ENCODE measurements around the gene RAB7B.

Gene RAB7B

DNA sequence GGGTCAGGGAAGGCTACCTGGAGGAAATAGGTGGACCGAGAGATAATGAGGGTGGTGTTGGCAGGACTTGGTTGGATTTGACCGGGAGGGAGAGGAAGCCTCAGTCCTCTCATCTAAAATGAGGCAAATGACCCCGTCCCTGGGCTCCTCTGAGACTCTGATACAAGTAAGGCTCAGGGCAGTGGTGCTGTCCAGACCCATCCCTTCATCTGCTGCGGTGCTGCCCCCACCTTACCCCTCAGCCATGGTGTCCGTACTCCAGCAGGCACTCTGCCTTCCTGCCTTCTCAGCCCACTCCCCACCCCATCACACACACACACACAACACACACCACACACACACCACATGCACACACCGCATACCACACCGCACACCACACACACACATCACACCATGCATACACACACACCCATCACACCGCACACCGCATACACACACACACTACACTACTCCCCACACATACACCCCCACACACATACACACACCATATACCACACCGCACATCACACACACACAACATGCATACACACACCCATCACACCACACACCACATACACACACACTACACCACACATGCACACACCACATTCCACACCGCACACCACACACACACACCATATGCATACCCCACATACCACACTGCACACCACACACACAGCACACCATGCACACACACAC lies 30.6 kb downstream of the RAB7B start:
- DNase-seq: no peak

DNA sequence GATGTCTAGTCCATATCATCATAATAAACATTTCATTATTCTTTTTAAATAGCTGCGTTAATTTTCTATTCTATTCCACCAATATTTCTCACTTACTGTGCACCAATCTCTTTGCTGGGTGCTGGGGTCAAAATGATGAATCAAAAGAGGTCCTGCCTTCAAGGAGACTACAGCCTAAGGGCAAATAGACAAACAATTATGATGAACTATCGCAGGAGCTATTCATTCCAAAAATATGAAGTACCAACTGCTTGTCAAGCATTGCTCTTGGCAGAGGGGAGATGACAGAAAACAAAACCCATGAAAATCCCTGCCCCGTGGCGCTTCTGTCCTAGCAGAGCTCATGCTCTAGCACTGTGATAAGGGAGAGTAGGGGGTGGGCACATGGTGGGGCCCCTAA lies 31.1 kb downstream of the RAB7B start:
- DNase-seq: no peak

DNA sequence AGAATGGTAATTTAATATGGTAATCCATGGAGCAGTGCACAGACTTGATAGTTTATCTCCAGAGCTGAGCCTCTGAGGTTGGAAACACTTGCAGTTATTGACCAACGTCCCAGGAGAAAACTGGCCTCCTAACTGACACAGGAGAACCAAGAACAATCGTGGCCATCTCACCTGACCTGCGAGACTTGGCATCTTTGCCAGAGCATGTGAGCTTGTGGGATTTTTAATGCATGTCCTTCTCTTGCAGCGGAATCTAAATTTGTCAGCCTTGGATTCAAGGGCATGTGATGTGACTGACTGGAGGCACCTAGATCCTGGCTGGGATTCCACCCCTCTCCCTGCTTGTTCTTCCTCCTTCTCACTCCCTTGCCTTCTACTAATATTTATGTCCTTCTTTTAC lies 32.1 kb downstream of the RAB7B start:
- DNase-seq: no peak

DNA sequence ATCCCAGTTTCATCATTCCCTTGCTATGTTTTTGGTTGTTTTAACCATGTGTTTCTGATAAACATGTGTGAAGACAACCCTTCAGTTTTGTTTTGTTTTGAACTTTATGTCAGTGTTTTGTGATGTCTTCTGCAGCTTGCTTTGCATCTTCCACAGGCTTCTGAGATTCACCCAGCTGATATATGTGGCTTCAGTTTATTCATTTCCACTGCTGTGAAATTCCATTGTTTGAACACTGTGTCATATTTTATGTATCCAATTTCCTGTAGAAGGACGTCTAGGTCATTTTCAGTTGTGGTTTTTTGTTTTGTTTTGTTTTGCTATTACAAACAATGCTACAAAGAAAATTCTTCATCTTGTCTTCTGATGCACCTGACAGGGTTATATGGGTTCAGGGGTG lies 32.7 kb downstream of the RAB7B start:
- DNase-seq: no peak

DNA sequence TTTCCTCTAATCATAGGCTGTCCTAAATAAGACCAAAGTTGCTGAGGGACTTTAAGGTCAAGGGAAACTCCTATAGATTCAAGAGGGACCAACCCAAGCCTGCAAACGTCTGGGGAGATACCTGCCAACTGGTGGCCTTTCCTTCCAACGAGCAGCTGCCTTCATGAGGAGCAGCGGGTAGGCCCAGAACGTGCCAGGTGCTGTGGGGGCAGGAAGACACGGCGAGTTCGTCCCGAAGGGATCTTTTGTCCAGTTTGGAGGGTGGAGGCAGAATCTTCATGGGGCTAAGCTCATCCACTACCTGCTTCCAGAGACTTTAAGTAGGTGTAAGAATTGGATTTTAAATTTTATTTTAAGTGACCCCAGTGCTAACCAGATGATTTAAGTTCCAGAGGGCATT lies 34.0 kb downstream of the RAB7B start:
- DNase-seq: no peak

DNA sequence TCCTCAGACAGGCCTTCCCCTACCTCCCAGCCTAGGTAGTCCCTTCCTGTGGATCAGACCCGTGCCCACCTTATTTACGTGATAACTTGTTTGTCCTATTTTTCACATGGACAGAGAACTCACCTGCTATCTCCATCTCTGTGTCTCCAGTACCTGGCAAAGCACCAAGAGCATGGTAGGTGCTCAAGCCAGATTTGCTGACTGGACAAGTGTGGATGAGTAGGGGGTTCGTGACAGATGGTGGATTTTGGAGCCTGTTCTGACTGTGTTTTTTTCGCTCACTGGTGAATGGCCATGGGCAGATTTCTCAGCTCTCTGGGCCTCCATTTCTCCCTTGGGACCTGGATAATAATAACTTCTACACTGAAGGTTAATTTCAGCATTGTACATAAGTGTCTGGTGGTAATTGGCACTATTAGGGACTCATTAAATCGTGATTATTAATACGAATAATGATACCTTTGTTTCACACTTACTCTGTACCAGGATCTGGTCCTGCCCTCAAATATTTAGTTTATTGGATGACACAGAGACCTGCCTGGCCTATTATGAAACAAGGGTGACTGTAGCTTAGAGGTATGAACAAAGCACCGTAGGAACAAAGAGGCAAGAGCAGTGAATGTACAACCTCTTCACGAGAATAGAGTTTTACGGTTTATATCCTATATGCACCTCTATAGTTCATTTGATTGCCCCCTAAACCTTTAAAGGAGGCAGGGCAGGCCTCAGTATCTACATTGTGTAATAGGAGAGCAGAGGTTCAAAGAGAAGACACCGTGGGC lies 35.5 kb downstream of the RAB7B start:
- DNase-seq: no peak

DNA sequence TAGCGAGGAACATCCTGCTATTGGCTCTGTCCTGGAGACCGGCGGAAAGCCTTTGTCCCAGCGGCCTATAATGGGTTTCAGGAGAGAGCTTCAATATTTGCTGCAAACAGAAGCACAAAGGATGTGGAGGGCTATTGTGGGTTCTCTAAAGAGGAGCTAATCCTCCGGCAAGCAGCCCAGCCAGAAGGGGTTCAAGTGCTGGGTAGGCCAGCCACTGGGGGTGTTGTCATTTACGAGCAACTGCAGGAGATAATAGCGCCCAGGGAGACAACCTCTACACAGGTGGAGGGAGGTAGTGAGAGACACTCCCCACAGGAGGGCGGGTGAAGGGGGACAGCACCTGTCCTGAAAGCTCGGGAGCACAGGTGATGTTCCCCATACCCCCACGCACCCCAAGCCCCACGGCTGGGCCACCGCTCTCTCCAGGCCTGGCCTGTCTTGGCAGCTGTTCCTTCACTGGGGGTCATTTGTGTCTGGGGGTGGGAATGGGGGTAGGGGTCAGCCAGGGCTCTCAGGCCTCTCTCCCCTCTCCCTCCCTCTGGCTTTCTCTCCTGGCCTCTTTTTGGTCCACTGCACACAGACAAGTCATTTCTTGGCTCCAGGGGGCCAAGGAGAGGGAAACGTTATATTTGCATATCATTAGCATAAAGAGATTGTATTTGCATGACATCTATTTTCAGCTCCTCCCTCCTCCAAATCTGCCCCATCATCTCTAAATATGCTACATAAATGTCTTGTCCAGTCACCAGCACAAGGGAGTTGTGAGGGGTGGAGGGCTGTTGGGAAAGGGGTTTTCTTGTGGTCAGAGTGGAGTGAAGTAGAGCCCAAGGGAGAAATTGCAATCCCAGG lies 37.9 kb downstream of the RAB7B start:
- no peak for DNase-seq

DNA sequence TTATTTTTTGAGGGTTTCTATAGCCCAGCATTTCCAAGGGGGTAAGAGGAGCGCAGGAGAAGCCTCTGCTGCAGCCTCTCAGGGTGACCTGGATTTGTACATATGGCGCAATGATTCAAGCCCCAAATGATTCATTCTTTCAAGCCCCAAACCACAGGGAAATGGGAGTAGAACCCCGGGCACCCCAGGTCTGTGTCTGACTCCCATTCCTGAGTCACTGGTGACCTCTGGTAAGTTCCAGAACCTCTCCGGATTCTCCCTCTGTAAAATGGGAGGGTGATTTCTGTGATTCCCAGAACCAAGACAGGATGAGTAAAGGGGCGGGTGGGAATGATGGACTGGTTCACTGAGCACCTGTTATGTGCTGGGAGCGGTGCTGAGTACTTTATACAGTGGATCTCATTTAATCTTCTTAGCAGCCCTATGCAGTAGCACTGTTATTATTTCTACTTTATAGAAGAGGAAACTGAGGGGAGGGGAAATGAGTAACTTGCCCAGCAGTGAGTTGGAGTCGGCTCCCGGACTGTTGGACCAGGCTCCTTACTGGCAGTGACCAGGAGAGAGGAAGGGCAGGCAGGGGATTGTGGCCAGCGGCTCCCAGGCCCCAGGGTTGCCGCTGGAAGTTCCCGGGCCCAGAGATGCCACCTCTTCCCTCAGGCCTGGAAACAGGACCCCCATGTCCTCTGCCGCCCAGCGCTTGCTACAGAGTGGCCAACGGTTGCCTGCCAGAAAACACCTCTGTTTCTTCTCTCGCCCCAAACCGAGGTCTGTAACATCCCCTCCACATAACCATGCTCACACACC lies 39.6 kb downstream of the RAB7B start:
- DNase-seq: peak; percentile 62

DNA sequence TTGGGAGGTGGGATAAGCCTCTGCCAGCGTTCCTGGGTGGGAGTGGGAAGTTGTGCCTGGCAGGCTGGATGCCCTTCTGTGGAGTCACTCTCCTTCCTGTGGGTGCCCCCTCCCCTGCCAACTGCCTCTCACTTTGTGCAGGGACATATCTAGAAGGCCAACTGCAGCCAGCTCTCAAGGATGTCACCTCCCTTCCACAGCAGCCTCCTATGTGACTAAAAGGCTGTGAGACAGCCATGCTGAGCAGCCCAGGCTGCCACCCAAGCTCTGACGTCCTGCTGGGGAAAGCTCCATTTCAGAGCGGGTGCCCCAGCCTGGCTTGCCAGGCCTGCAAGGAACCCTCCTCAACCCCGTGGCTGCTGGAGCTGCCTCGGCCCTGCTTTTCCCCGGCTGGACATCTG lies 40.4 kb downstream of the RAB7B start:
- DNase-seq: no peak

DNA sequence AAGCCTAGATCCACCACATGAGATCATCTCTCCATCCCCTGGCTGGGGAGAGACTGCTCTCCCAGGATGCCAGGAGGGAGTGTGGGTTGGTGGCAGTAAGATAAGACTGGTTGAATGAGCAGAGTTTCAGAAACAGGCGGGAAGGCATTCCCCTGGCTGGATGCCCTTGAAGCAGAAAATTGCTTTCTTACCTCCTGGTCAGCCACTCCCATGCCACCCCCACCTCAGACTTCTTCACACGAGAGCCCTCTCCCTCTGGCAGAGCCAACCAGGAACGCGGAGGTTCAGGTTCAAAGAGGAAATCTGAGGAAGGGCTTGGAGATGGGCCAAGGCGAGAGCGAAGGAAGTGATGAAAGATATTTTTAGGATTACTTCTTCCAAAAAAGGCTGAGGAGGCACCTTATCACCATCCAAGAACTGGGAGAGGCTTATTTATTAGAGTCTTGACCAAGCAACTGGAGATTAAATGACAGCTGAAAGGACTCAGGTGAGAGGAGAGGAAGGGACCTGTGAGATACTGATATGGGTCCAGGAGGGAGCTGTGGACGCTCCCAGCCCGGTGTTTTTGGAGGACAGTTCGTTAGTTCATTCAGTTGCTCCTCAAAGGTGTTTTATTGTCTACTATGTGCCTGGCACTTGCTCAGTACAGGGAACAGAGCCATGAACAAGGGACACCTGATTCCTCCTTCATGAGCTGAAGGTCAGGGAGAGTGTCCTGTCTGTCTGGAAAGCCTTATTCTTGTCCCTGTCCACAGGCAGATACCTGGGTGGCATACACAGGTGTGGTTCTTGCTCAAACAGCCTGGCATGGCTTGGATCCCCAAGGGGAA lies 41.0 kb downstream of the RAB7B start:
- no peak for DNase-seq

DNA sequence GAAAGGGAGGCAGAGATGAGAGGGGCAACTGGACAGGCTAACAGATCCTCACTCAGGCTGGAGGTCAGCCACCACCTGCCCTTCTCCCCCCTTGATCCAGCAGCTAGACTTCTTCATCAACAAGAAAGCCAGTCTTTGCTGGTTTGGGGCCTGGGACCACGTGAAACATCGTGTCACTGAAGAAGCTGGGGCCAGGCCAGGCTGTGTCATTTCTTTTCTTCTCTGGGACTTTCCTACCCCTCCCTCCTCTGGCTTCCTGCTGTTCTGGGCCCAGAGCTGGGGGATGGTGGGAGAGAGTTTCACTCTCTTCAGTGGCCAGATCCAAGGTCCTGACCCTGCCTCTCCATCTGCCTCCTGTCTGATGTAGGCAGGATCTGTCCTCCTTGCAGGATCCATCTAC lies 41.8 kb downstream of the RAB7B start:
- no peak for DNase-seq

DNA sequence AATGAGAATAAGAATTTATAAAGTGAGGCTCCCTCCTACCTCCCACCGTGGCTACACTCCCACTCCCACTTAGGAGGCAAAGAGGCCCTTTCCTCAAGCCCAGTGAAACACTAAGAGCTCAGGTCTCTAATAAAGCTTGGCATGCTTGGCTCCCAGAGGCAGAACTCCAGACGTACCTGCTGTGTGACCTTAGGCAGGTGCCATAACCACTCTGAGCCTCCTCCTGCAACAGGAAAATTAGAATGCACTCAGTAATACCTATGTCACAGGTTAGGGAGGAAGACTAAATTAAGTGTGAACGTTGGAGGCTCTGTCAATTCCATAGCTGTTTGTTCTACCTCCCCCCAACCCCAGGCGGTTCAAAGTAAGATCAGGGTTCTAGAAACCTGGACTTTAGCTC lies 43.4 kb downstream of the RAB7B start:
- no peak for DNase-seq

DNA sequence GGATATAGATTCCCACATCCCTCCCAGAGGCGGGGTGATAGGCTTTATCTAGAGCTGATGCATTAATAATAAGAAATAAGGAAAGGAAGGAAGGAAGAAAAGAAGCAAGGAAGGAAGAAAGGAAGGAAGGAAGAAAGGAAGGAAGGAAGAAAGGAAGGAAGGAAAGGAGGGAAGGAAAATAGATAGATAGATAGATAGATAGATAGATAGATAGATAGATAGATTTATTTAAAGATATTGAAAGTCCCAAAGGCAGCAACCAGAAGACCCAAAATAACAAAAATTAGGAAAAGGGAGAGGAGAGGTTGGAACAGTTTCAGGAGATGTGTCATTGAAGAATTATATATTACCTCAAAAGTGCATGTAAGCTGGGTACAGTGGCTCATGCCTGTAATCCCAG lies 47.7 kb downstream of the RAB7B start:
- DNase-seq: no peak

DNA sequence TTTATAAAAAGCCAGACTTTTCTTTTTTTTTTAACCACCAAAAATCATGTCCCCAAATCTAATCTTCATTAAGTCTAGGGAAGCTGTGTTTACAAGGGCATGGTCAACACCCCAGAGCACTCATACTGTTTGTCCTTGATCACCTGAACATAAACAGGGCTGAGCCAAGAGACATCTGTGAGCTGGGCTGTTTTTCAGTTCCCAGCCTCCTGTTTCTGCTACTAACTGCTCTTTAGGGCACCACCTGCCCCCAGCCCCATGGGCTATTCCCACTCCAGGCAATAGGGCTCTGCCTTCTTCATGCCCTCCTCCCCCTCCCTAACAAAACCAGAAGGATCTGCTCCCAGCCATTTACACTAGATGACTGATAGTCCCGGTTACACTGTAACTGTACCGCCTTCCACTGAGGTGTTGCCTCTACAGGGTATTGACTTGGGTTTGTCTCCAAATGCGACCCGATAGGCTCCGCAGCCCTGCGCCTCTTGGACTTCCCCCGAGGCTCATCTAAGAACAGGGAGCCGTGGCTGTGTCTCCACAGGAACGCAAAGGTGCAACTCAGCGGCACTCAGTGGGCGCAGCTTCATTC lies 48.3 kb downstream of the RAB7B start:
- no peak for DNase-seq

DNA sequence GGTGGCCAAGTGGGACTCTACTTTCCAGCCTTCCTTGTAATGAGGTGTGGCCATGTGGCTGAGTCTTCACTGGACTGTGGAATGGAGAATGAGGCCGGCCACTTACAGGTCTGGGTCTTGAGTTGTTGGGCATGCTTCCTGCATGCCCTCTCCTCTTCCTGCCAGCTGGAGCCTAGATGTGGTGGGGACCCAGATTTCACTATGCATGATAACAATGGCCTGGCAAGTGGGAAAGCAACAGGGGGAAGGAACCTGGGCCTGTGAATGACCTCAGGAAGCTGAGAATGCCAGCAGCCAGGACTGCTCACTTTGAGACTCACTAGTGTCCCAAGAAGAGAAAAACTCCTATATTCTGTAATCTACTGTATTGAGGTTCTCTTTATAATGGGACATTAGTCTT lies 51.4 kb downstream of the RAB7B start:
- DNase-seq: no peak

DNA sequence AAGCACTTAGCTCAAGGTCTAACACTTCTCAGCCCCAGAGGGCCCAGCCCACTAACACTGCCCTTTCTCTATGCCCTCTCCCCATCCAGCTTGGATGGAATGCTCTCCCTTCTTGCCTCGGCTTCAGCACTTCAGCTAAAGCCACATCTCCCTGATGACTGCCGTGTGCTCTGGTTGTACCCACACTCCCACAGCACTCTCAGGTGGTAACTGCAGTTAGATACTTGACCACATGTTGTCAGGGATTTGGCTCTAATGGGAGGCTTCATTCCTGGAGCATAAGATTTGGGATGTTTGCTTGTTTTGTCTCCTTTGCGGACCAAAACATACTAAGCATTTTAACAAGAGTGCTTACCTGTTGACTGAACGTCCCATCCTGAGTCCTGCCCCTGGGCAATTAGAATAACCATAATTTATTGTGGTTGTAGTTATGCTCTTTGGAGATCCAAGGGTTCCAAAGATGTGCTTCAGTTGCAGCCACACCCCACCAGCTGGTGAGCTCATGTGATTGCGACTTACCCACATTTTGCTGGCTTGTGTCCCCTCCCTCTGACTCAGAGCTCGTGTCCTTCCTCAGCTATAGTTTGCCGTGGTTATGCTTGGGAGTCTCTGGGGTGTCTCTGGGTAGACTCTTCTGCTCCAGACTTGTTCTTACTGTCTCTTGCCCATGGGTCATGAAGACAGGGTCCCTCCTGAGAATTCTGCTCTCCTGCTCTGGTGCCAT lies 52.2 kb downstream of the RAB7B start:
- peak; percentile 23 for DNase-seq

DNA sequence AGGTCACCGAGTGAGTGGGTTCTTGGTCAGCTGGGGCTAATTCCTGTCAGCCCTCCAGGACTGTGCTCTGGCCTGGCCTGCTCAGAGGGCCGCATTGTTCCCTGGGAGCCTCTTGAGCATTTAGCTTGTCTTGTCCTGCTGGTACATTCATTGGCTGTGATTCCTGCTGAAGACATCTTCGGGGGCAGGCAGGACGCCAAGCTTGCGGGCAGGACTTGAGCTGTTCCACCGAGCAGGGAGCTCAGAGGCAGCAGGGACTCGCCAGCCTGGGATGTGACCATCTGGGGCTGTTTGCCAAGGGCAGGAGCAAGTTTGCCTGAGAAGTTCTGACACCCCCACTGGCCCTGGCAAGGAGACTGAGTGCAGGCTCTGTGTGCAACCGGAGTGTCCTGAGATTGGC lies 52.9 kb downstream of the RAB7B start:
- peak; percentile 31 for DNase-seq

DNA sequence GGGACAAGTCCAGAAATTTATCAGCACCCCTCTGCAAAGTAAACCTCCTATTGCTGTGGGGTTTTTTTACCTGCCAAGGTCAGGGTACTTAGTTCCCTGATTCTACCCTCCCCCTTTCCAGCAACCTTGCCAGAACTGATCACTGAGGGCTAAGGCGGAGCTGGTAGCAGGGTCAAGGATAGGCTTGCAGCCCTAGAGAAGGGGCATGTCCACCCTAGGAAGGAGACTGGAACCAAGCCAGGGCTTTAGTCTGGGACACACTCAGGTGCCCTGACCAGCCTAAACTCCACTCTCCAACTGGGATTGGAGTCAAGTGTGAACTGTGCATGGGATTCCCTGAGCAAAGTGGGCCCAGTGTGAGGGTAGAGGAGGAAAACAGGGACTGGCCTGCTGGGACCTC lies 53.4 kb downstream of the RAB7B start:
- no peak for DNase-seq

DNA sequence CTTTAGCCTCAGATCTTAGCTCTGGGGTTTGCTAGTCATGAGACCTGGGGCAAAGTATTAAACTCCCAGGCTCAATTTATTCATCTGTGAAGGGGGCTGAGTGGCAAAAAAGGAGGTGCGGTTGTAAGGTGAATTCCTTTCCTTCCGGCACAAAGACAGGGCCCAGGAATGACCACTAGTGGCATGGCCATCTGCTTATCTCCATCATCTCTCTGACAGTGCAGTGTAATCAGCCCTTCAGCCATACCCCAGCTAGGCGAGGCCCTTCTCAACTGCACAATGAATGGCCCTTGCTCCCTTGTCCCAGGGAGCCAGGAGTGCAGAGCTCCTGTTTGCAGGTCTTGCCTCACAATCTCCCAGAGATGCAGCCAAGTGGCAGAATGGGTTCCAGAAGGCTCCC lies 54.3 kb downstream of the RAB7B start:
- DNase-seq: no peak

DNA sequence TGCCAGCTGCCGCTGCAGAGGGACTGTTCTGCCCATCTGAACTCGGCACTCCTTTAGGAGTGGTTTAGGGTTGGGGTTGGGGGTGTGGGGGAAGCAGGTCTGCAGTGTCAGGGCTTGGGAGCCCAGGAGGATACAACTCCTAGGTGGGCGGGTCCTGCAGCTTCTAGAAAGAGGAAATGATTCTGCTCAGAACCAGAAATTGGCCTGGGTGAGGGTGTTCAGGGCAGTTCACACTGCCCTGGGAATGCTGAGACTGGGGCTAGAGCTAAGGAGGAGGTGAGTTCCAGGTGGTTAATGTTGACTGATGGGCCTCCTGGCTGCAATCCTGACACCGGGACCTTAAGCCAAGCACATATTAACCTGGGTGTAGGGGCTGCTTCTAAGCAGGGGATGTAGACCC lies 55.2 kb downstream of the RAB7B start:
- DNase-seq: no peak

DNA sequence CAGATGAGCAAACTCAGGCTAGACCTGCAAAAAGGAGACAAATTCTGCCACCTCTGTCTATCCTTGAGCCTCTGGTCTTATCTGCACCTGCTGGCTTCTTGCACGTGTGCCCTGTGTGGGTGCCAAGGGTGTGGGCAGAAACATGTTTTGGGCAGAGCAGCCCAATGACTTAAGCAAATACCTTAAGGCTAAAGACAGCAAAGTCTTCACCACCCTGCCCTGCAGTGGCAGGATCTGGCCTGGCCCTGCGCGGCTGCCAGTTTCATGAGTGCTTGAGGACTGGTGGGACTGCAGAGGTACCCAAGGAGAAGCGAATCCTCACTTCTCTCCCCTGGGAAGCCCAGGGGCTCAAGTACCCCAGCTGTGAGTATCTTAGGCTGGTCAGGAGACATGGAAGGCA lies 56.2 kb downstream of the RAB7B start:
- no peak for DNase-seq

Data from T1000 (cell line).